HG02884 (cell line): ENCODE results near the gene OMG.
"Not testable (repeated sequence)": the region's sequence is repeated elsewhere in the genome, so short reads cannot be mapped to it uniquely, and the experiment has no call there.

Experiments used
- ATAC-seq: cut with Tn5 transposase; IDR thresholded peaks from one replicate; pipeline ENCODE4 v1.9.1; 2021; ENCODE audit warnings: mild to moderate bottlenecking, moderate library complexity; ENCODE audit not compliant: unreplicated experiment

Gene OMG, protein sequence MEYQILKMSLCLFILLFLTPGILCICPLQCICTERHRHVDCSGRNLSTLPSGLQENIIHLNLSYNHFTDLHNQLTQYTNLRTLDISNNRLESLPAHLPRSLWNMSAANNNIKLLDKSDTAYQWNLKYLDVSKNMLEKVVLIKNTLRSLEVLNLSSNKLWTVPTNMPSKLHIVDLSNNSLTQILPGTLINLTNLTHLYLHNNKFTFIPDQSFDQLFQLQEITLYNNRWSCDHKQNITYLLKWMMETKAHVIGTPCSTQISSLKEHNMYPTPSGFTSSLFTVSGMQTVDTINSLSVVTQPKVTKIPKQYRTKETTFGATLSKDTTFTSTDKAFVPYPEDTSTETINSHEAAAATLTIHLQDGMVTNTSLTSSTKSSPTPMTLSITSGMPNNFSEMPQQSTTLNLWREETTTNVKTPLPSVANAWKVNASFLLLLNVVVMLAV

DNA sequence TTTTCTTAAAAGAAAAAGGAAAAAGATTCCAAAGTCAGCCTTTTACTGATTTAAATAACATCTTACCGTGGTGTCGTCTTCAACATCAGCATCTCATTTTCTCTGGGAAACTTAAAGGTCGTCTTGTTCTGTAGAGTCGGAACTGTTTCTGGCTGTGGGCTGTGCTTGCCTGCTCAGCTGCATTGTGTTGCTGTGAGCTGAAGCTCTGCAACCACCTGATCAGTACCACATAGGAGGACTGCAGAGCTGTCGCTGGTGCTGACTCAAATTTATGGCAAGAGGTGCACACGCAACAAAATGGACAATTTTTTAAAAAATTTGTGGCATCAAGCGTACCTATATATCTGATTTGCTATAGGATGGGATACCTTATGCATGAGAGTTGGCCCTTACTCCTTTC, at the start of gene OMG:
Gene OMG (minus strand): TSS at position 150 of the 400 bp plus-strand sequence. CDS start 908 bp downstream, outside the sequence.
- ATAC-seq, result no peak

DNA sequence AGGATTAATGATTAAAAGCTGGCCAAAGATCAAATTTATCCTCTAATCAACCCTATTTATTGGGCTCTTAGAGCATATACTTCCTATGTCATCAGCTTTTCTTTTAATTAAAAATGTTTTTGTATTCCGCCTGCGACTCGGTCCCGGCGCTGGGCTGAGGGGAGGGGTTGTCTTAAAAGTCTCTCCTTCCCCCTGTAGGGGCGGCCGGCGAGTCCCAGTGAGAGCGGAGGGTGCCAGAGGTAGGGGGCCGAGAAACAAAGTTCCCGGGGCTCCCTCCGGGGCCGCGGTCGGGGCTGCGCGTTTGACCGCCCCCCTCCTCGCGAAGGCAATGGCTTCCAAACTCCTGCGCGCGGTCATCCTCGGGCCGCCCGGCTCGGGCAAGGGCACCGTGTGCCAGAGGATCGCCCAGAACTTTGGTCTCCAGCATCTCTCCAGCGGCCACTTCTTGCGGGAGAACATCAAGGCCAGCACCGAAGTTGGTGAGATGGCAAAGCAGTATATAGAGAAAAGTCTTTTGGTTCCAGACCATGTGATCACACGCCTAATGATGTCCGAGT, 48.2 kb upstream of the OMG start:
- ATAC-seq, result not testable (repeated sequence)

GRCh38 chr17:31339906-31340661, 43.0 kb upstream of the OMG start:
- ATAC-seq, result no peak

DNA sequence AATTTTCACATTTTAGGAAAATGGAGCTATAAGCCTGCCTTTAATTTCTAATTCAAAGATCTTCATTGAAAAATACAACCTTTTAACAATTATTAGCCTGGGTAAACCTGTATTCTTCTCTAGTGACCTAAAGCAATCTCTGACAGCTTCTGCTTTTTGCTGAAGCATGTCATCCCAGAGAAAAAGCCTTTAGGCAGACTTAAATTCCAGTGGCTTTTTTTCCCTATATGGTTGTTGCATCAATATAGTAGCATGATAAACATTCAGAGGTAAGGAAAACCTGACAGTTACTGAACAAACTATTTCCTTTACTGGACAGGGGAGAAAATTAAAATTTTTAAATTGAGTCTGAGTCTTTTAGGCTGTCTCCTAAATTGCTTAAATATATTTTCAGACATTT, 32.2 kb upstream of the OMG start:
- ATAC-seq, result no peak

DNA sequence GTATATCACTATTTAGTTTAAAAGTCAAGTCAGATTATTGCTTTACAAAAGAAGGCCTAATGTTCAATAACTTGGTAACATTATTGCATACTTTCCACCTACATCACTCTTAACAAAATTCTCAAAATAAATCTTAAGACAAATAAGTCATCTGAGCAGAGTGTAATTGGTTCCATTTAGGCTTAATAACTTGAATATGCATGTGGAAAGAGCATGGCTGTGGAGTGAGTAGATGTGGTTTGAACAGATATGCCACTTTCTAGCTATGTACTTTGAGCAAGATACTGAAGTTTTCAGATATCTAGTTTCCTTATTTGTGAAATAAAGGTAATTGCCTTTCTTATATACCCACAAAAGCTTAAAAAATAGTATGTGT, 31.1 kb upstream of the OMG start:
- no peak for ATAC-seq

DNA sequence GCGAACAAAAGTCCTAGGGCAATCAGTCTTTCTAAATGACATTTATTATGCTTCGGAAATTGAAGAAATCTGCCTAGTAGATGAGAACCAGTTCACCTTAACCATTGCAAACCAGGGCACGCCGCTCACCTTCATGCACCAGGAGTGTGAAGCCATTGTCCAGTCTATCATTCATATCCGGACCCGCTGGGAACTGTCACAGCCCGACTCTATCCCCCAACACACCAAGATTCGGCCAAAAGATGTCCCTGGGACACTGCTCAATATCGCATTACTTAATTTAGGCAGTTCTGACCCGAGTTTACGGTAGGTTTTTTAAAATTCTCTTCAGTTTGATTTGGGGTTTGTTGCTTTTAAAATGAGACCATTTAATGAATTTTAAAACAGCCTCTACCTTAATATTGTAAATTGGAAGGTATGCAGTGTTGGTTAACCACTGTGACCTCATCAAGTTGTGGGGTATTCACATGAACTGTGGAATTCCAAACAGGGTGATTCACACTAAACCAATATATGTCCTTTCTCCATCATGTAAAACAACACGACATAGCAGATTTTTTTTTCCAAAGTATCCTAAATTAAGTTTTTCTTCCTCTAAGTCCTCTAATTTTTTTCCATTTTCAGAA, 30.6 kb upstream of the OMG start:
- ATAC-seq, result no peak

GRCh38 chr17:31323551-31323950, 26.5 kb upstream of the OMG start:
- no peak for ATAC-seq

DNA sequence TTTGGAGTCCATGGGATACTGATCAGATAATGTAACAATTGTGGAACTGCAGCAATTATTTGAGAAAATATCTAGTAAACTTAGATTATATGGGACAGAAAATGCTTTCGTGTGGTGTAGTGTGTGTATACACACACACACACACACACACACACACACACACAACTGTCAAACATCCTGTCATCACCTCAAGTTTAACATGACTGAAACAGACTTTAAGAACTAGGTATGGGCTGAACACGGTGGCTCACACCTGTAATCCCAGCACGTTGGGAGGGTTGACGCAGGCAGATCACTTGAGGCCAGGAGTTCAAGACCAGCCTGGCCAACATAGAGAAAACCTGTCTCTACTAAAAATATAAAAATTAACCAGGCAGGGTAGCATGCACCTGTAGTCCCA, 24.9 kb upstream of the OMG start:
- ATAC-seq, result no peak

DNA sequence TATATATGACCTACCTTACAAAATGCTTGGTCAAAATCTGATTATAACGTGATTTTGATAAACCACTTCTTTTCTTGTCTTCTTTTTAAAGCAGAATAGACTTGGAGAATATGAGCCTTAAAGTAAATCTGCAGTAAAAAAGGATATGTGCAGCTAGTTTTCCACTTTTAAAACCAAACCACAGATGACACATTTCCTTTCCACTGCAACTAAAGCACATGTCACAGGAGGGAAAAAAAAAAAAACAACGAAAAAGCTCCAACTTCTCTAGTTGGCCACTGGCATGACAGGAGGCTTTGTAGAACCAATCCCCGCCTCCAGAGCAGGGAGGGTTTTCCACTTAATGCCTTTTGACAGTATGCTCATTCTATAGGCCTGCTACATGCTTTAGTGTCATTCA, 24.4 kb upstream of the OMG start, which contains the start of gene EVI2A:
Gene EVI2A (minus strand): TSS at position 142 of the 400 bp plus-strand sequence. CDS start 2,609 bp downstream, outside the sequence.
- no peak for ATAC-seq

DNA sequence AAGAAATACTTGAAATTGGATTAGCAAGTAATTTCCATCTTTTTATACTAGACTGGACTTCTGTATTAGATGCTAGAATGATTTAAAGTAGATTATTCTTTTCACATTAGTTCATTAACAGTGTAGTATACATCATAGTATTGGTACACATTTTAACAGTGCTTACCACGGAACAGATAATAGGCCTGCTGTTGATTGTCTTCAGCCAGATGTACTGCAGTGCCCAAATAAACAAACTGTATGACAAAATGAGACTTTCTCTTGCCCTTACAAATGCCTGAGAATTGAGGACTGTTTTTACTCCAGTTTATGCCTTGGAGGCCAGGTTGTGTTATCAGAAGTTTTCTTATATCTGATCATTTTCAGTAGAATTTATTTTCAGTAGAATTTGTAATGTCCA, 23.8 kb upstream of the OMG start:
- ATAC-seq, result no peak

DNA sequence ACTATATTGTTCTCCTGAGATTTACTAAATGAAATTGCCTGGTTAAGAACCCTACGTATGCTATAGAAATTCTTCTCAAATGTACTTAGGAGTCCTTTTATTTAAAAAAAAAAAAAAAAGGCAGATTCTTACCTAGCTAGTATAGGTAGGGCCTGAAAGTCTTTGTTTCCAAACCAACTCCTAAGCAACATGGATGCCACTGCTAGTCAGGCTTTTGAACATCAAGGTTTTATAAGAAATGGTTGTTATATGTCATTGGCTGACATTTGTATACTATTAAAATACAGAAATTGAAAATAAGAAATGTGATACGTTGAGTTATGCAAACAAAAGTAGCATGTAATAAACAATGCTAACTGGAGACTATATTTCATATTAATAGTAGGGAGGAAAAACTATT, 23.2 kb upstream of the OMG start:
- ATAC-seq, result no peak

DNA sequence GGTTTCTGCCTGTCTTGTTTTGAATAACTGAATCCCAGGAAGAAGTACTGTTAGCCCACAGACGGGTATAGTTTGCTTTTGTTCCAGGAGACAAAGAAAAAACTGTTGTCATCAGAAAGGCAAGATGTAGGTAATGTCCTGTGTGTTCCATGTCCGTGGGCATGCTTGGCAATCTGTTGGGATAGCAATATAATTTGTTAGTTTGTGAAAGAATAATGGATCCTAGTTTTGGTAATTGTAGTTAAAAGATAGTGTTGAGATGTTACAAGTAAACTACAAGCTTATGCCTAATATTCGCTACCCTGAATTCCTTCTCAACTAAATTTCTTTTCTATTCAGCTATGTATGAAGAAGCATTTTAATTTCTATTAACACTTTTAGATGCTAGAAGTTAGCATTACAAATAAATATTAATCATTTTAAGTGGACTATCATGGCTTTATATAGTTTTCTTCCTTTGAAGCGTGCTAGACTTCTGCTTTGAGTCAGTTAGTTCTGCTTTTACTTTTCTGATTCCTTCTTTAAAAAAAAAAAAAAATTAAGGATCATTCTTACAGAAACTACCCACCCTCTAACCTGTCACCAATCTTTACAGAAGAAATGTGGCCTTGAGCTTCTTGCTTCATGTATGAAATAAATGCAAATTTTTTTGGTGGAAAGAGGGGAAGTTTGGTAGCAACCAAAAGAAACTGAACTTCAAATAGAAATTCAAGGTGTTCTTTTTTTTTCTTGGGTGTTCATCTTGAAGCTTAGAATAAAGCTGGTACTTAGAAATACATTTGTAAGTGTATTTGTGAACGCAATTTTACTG, 22.0 kb upstream of the OMG start:
- no peak for ATAC-seq

DNA sequence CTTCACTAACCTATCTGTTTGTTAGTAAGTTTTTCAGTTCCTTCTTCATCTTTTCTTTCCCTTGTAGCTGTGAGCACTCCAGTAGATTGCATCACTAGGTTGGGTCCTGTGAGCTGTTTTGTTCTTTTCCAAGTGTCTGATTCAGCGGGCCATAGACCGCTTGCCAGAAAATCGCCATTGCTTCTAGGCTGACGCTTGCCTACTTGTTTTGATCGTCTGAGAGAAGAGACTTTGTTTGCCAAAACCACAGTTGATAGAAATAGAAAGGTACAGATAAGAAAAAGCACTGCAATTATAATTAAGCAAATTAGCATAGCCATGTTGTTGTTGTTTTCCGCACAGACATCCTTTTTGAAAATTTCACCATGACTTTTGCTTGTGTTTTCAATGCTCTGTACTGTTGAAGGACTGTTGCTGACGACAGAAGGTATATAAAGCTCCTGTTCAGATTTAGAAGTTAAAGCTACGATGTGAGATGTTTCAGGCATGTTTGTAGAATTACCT, 21.3 kb upstream of the OMG start:
- no peak for ATAC-seq

DNA sequence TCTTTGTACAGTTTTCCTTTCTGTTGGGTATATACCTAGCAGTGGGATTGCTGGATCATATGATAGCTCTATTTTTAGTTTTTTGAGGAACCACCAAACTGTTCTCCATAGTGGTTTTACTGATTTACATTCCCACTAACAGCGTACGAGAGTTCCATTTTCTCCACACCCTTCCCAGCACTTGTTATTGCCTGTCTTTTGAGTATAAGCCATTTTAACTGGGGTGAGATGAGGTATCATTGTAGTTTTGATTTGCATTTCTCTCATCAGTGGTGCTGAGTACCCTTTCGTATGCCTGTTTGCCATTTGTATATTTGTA, 17.7 kb upstream of the OMG start:
- no peak for ATAC-seq

- no peak for ATAC-seq
Observed at GRCh38 chr17:31313982-31314781, 17.1 kb upstream of the OMG start, which contains the start of gene EVI2B. Gene EVI2B, minus strand, starts transcription at chr17:31314054. Its CDS starts 8,445 bp downstream, at chr17:31305609.

GRCh38 chr17:31312223-31312622, 15.2 kb upstream of the OMG start:
- ATAC-seq, result not testable (repeated sequence)

GRCh38 chr17:31311526-31311925, 14.5 kb upstream of the OMG start:
- no peak for ATAC-seq

DNA sequence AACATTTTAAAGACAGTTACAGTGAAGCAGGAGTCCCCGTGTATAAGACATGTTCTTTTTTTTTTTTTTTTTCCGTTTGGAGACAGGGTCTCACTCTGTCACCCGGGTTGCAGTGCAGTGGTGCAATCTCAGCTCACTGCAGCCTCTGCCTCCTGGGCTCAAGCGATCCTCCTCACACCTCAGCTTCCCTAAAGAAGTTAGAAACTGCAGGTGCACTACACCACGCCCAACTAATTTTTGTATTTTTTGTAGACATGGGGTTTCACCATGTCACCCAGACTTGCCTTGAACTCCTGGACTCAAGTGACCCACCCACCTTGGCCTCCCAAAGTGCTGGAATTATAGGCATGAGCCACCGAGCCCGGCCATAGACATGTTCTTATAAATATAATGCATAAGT, 13.8 kb upstream of the OMG start:
- no peak for ATAC-seq

DNA sequence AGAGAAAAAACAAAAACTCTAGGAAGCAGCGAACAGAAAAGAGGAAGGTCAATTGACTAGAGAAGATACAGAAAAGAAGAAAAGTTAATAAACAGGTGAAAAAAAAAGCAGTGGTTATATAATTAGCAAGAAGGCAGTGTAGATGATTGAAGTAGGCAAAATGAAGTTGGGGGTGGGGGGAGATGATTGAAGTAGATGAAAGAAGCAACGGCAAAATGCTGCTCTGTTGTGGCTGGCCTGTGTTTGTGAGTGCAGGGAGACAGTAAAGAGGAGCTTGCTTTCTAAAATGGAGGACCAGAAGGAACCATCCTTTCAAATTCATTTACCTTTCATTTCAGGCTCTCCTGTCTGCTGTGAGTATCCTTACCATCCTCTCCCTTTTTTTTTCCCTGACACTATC, 13.2 kb upstream of the OMG start:
- no peak for ATAC-seq

GRCh38 chr17:31309556-31309955, 12.5 kb upstream of the OMG start:
- ATAC-seq, result no peak
